Fibroblast of pulmonary artery (primary cell): ENCODE measurements around the gene BANP.

Experiments used
- DNase-seq: peaks from one replicate; pipeline ENCODE4 v3.0.0-alpha.2; 2010; ENCODE audit warnings: low read depth
- H3K4me3 ChIP-seq: replicated peaks from 2 replicates; pipeline ENCODE4 v1.5.1; 2011; ENCODE audit warnings: low read depth, mild to moderate bottlenecking, control low read depth, low read length, moderate library complexity
- CTCF ChIP-seq: IDR thresholded peaks from 2 replicates; pipeline ENCODE4 v1.5.1; 2011; ENCODE audit warnings: mild to moderate bottlenecking, control low read depth, low read length, inconsistent platforms; ENCODE audit errors: missing control alignments

BANP gene

GRCh38 chr16:87948735-87949070 is 2.5 kb upstream of the BANP start:
- no peak overlapping the region for H3K4me3 ChIP-seq
- TF ChIP-seq CTCF: no peak
- no peak for DNase-seq

GRCh38 chr16:87949071-87949744 is 2.0 kb upstream of the BANP start:
- no peak overlapping the region for H3K4me3 ChIP-seq
- TF ChIP-seq CTCF: no peak
- no peak for DNase-seq

GRCh38 chr16:87951552-87952538 is 611 bp downstream of the BANP start:
- no peak for DNase-seq
- TF ChIP-seq CTCF: no peak
- H3K4me3 ChIP-seq: peak overlapping the region; percentile 68

GRCh38 chr16:87952751-87953150 is 1.5 kb downstream of the BANP start:
- TF ChIP-seq CTCF: no peak
- H3K4me3 ChIP-seq: peak overlapping the region; percentile 68

GRCh38 chr16:87953308-87954215 is 2.3 kb downstream of the BANP start:
- no peak for TF ChIP-seq CTCF

More at GRCh38 chr16:87952751-87953150, 1.5 kb downstream of the BANP start:
- DNase-seq: no peak

GRCh38 chr16:87954361-87954760 is 3.1 kb downstream of the BANP start:
- no peak for TF ChIP-seq CTCF
- no peak for DNase-seq
- H3K4me3 ChIP-seq: no peak overlapping the region

More at GRCh38 chr16:87953308-87954215, 2.3 kb downstream of the BANP start:
- no peak overlapping the region for H3K4me3 ChIP-seq
- no peak for DNase-seq
